ENCODE measurements around the gene SLC22A23.

DNA sequence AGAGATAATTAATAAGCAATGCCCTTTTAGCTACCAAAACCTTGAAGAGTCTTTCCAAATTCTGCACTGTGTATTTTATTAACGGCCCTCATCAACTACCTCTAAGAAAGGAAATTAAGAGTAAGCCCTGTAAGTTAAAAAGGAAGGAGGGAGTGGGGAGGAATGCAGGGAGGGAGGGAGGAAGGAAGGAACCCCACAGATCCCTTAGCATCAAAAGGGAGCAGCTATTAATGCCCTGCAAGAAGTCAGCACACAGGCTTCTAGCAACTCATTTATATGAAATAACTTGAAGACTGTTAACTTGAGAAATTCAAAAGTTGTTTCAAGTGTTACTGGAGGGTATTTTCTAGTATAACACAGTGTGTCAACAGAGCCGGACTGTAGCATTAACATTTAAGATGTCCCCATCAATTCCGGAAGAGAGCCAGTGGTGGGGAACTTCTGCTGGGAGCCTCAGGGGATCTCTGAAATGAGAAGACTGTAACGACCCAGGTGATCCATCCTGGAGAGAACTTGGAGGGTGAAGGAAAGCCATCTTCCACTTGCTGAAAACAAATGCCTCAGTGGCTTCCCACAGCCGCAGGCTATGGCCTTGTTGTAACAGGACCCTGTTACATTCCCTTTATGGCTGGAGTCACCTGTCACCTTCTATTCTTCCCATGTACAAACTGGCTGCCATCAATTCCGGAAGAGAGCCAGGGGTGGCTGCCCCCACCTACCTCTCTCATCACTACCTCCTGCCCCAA is 33.2 kb downstream of the SLC22A23 start:
- TF ChIP-seq CREB1 (IDR thresholded peaks at IDR 0.05; ENCODE audit: low read depth) (no peak), ZBTB7A (IDR thresholded peaks at IDR 0.05; ENCODE audit: low read depth) (no peak), FOXM1 (IDR thresholded peaks at IDR 0.05; ENCODE audit: borderline replicate concordance, low read depth) (no peak)
- TF ChIP-seq, protein P1, sequence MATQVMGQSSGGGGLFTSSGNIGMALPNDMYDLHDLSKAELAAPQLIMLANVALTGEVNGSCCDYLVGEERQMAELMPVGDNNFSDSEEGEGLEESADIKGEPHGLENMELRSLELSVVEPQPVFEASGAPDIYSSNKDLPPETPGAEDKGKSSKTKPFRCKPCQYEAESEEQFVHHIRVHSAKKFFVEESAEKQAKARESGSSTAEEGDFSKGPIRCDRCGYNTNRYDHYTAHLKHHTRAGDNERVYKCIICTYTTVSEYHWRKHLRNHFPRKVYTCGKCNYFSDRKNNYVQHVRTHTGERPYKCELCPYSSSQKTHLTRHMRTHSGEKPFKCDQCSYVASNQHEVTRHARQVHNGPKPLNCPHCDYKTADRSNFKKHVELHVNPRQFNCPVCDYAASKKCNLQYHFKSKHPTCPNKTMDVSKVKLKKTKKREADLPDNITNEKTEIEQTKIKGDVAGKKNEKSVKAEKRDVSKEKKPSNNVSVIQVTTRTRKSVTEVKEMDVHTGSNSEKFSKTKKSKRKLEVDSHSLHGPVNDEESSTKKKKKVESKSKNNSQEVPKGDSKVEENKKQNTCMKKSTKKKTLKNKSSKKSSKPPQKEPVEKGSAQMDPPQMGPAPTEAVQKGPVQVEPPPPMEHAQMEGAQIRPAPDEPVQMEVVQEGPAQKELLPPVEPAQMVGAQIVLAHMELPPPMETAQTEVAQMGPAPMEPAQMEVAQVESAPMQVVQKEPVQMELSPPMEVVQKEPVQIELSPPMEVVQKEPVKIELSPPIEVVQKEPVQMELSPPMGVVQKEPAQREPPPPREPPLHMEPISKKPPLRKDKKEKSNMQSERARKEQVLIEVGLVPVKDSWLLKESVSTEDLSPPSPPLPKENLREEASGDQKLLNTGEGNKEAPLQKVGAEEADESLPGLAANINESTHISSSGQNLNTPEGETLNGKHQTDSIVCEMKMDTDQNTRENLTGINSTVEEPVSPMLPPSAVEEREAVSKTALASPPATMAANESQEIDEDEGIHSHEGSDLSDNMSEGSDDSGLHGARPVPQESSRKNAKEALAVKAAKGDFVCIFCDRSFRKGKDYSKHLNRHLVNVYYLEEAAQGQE (IDR thresholded peaks at IDR 0.05; ENCODE audit: low read depth), result no peak
- TF ChIP-seq, protein P2, sequence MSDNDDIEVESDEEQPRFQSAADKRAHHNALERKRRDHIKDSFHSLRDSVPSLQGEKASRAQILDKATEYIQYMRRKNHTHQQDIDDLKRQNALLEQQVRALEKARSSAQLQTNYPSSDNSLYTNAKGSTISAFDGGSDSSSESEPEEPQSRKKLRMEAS (IDR thresholded peaks at IDR 0.05), result no peak
